ENCODE measurements around the gene DISC1. TPM values are rescaled to one million over a fixed set of nuclear protein-coding genes. Genes with fewer than 3 reads are reported as not detected.

The DISC1 gene
- total RNA-seq, 1 experiment from 2014 or later = 3.3 TPM

DNA sequence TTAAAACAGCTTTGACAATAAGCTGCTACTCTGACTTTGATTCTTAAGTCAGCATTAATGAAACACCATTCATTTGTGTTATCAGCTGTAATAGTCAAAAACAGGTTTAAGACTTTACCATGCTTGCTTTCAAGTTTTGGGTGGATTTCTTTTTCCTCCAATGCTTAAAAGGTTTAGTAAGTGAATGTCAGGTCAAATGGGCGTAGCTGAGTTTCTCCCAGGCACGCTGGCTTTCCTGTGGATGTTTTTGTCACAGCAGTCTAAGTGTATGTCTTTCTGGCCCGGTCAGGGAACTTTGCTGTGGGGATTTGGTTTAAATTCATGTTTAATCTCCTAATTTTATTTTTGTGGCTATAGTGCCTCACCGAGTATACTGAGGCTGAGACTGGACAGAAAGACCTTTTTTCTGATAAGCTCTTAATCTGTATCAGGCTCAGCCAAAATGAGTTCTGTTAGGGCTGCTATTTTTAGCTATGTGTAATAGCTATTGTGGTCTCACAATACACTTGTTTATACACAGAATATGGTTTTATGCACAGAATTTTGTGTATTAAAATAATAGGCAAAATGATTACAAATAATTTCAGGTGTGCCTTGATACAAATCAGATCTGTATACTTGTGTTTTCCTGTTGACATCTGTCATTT is 292.8 kb downstream of the DISC1 start:
- Histone ChIP-seq H3K36me3 (no peaks in the 10 kb centered on the region), H3K4me3 (no peak overlapping the region), H3K4me1 (replicated peaks) (peaks cover 23% of the 10 kb centered on the region), H3K27me3 (replicated peaks) (no peaks in the 10 kb centered on the region), H3K27ac (peak overlapping the region; percentile 2; the same call in 1 of the 2 replicates), H3K9me3 (replicated peaks) (no peaks in the 10 kb centered on the region)
- DNase-seq (ENCODE audit: low read depth in 1 of 2, low spot score in 2 of 2) = no peak

DNA sequence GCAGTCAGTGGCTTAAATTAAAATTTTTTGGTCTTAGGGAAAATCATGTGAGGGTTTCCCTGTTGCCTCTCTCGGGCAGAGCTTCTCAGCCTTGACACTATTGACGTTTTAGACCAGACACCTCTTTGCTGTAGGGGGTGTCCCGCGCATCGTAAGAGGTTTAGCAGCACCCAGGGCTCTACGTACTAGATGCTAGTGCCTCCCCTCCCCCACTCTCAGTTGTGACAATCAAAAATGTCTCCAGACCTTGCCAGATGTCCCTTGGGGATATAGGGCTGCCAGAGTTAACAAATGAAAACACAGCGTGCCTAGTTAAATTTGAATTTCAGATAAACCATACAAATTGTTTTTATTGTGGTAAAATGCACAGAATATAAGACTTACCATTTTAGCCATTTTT is 293.3 kb downstream of the DISC1 start:
- H3K4me3 ChIP-seq = no peak overlapping the region
- H3K36me3 ChIP-seq = no peaks in the 10 kb centered on the region
- H3K4me1 ChIP-seq (replicated peaks) = peaks cover 23% of the 10 kb centered on the region
- H3K27ac ChIP-seq = no peak overlapping the region
- no peaks in the 10 kb centered on the region for H3K9me3 ChIP-seq (replicated peaks)
- DNase-seq (ENCODE audit: low read depth in 1 of 2, low spot score in 2 of 2) = no peak
- H3K27me3 ChIP-seq (replicated peaks) = no peaks in the 10 kb centered on the region

DNA sequence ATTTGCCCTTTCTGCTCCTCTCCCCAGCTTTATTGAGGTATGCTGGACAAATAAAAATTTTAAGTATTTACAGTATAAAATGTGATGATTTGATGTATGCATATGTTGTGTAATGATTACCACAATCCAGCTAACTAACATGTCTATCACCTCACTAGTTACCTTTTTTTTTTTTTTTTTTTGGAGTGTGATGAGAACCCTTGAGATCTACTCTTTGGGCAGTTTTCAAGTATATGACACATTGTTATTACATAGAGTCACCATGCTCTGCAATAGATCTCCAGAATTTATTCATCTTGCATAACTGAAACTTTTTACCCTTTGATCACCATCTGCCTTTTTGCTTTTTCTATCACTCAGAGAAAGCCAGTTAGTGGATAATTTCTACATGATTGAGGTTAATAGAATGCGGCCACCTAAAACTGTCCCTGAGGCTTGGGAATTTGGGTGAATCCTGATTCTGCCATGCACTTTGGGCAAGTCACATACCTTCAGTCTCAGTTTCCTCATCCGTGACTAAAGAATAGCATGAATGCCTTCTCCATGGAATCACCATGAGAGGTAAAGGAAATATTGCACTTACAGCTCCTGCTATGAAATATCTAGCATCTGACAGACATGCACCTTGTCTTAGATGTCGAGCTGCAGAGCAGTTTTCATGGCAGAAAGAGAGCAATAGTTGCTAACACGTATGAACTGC is 295.2 kb downstream of the DISC1 start:
- H3K36me3 ChIP-seq = no peaks in the 10 kb centered on the region
- H3K27me3 ChIP-seq (replicated peaks) = no peaks in the 10 kb centered on the region
- no peak overlapping the region for H3K27ac ChIP-seq
- no peak for DNase-seq (ENCODE audit: low read depth in 1 of 2, low spot score in 2 of 2)
- H3K4me1 ChIP-seq (replicated peaks) = peaks cover 26% of the 10 kb centered on the region
- H3K4me3 ChIP-seq = no peak overlapping the region
- H3K9me3 ChIP-seq (replicated peaks) = no peaks in the 10 kb centered on the region

DNA sequence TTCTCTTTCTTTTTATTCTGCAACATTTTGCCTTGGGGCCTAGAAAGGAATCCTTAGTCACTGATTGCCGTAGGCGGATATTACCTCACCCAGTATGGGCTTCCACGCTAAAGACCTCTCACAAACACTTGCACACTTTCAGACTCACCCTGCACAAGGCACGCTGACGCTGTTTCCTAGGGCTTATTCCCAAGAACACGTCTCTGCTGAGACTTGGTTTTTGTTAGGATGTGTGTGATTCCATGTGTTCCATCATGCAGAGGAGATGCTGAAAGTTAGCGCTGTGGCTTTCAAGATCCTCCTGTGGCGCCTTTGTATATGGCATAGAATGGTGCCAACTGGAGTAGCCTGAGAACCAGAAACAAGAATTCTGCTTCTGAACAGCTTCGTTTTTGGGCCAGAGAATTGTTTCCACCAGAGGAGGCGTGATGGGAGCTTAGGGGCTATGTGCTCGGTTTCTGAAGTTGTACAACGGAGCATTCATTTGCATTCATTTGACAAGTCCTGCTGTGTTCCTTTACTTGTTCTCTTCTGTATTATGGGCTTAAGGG is 297.0 kb downstream of the DISC1 start:
- no peak for DNase-seq (ENCODE audit: low read depth in 1 of 2, low spot score in 2 of 2)
- Histone ChIP-seq H3K27me3 (replicated peaks) (no peaks in the 10 kb centered on the region), H3K27ac (no peak overlapping the region), H3K9me3 (replicated peaks) (no peaks in the 10 kb centered on the region), H3K4me1 (replicated peaks) (peaks cover 18% of the 10 kb centered on the region), H3K4me3 (no peak overlapping the region), H3K36me3 (no peaks in the 10 kb centered on the region)

DNA sequence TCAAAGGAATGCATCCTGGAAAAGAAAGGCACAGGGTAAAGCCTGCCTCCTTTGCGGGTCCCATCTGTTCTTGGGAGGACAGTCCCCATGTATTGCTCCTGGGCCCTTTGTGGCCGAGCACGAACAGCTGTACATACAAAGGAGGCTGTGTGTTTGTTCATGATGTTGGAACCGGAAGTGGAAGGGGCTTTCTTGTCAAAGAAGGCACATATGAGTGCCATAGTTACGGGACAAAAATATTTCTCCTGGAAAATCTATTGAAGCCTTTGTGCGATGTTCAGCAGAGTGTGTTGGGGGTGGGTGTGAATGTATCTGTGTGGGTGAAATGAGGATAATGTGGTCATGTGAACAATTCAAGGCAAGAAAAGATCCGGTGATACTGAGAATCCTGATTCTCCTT is 297.6 kb downstream of the DISC1 start:
- no peaks in the 10 kb centered on the region for H3K9me3 ChIP-seq (replicated peaks)
- H3K4me1 ChIP-seq (replicated peaks) = peaks cover 18% of the 10 kb centered on the region
- H3K27me3 ChIP-seq (replicated peaks) = no peaks in the 10 kb centered on the region
- DNase-seq (ENCODE audit: low read depth in 1 of 2, low spot score in 2 of 2) = no peak
- H3K4me3 ChIP-seq = no peak overlapping the region
- H3K27ac ChIP-seq = no peak overlapping the region
- H3K36me3 ChIP-seq = no peaks in the 10 kb centered on the region

DNA sequence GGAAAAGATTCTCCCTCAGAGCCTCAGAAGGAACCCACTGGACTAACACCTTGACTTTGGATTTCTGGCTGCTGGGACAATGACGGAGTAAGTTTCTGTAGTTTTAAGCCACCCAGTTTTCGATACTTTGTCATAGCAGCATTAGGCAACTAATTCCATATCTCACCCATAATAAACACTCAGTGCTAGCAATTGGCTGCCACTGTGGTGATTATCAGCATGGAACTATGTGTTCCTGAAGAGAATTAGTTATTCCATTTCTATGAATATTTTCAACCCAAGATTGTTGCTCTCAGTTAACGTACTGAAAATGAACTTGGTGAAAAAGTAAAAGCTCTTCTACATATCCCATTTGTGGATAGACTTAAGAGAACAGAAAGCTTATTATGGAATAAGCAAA is 299.3 kb downstream of the DISC1 start:
- H3K9me3 ChIP-seq (replicated peaks) = no peaks in the 10 kb centered on the region
- DNase-seq (ENCODE audit: low read depth in 1 of 2, low spot score in 2 of 2) = no peak
- no peak overlapping the region for H3K27ac ChIP-seq
- H3K4me3 ChIP-seq = no peak overlapping the region
- H3K36me3 ChIP-seq = no peaks in the 10 kb centered on the region
- peaks cover 20% of the 10 kb centered on the region for H3K4me1 ChIP-seq (replicated peaks)
- no peaks in the 10 kb centered on the region for H3K27me3 ChIP-seq (replicated peaks)

DNA sequence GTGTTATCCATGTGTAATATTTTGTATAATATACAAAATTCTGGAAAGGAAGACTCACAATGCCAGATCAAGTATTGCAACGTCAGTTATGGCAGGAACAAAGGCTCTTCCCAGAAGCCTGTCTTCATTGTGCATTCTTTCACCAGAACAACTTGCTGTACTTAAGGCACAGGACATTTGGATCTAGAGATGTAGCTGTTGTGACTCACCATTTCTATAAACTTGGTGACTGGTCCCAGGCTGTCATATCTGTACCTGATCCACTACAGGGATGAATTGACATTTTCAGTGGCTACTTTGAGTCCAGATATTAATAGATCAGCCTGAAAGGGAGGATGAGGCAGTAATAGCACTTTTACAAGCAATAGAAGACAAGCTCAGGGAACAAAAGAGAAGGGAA is 299.8 kb downstream of the DISC1 start:
- H3K4me3 ChIP-seq = no peak overlapping the region
- no peaks in the 10 kb centered on the region for H3K9me3 ChIP-seq (replicated peaks)
- no peak overlapping the region for H3K27ac ChIP-seq
- H3K27me3 ChIP-seq (replicated peaks) = no peaks in the 10 kb centered on the region
- DNase-seq (ENCODE audit: low read depth in 1 of 2, low spot score in 2 of 2) = no peak
- no peaks in the 10 kb centered on the region for H3K36me3 ChIP-seq
- H3K4me1 ChIP-seq (replicated peaks) = peaks cover 20% of the 10 kb centered on the region

DNA sequence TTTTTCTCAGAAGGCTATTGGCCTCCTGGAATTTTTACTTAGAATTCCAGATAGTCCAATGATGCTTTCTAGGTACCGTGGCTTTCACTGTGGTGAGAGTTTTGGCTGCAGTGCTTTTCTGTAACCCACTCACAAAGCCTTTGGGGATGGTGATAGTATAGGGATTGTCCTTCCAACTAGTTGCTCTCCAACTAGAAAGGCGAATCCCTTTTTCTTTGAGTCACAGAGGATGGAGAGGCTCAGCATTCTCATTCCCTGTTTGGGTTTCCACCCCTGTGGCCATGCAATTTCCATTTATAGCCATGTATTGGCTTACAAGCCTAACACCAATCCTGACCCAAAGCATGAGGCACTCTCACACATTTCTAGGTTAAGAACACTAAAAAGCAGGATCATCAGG is 300.3 kb downstream of the DISC1 start:
- Histone ChIP-seq H3K4me3 (no peak overlapping the region), H3K9me3 (replicated peaks) (no peaks in the 10 kb centered on the region), H3K27me3 (replicated peaks) (no peaks in the 10 kb centered on the region), H3K36me3 (no peaks in the 10 kb centered on the region), H3K27ac (no peak overlapping the region), H3K4me1 (replicated peaks) (peaks cover 20% of the 10 kb centered on the region)
- DNase-seq (ENCODE audit: low read depth in 1 of 2, low spot score in 2 of 2) = no peak

DNA sequence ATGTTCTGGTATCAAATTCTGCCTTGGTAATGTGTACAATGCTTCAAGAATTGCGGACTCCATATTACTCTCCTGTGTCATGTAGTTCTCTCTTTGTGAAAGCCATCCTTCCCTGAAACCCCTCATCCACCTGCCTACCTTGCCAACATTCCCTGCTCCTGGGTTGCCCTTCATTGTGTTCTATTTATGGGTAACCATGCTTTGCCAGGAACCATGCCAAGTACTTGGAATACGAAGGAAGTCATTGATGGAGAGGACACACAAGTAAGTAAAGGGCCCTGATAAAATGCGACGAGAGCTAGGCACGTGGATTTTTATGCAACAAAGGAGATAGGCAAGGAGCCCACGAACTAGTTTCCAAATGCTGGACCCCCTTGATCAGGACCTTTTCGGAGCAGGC is 300.8 kb downstream of the DISC1 start:
- Histone ChIP-seq H3K36me3 (no peaks in the 10 kb centered on the region), H3K27ac (no peak overlapping the region), H3K27me3 (replicated peaks) (no peaks in the 10 kb centered on the region), H3K9me3 (replicated peaks) (no peaks in the 10 kb centered on the region), H3K4me1 (replicated peaks) (peaks cover 20% of the 10 kb centered on the region), H3K4me3 (no peak overlapping the region)
- DNase-seq (ENCODE audit: low read depth in 1 of 2, low spot score in 2 of 2) = no peak

DNA sequence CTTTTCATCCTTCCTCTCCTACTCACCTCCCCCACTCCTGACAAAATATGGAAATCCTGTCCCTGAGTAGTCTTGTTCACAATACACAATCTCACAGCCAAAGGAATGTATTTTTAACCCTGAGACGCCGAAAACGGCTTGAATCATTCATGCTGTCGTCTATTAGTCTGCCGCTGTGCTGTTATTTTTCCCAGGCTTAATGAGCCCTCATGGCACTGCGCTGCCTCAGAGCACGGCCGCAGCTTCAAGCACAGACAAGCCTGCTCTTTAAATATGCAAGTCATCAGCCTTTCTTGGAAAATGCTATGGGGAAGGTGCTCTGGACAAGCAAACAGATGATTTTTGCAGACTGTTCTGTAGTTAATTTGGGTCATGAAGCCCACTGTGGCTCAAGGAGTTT is 302.7 kb downstream of the DISC1 start:
- Histone ChIP-seq H3K27ac (peak overlapping the region; percentile 64), H3K4me3 (no peak overlapping the region), H3K4me1 (replicated peaks) (peaks cover 20% of the 10 kb centered on the region), H3K36me3 (no peaks in the 10 kb centered on the region), H3K27me3 (replicated peaks) (no peaks in the 10 kb centered on the region), H3K9me3 (replicated peaks) (no peaks in the 10 kb centered on the region; the same call in 1 of the 2 replicates)
- DNase-seq (ENCODE audit: low read depth in 1 of 2, low spot score in 2 of 2) = peak; percentile 49 to 51

DNA sequence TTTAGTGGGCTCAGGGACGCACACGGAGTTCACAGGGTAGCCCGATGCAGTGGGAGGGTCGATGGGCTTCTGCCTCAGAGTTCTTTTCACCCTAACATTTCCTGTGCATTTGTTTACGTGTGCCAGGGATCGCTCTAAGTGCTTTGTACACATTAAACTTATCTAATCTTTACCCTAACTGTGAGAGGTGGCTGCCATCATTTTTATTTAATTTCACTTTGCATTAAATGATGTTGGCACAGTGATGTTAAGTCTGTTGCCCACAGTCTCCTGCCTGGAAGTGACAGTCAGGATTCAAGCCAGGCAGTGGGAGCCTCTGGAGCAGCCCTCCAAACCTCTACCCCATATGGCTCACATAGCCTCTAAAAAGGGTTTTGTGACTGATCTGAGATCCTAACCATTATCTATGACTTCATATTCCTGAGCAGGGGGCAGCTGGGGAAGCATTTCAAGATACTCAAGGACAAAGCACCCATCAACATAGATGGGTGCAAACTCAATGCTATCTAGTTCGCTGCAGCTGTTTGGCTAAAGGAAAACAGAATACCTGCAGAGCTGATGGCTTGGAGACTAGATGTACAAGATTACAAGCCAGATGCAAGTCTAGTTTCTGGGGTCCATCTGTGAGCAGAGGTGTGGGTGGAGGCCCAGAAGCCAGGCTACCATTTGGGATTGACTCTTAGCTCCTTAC is 303.8 kb downstream of the DISC1 start:
- DNase-seq (ENCODE audit: low read depth in 1 of 2, low spot score in 2 of 2) = no peak
- peaks cover 25% of the 10 kb centered on the region for H3K4me1 ChIP-seq (replicated peaks)
- H3K27me3 ChIP-seq (replicated peaks) = no peaks in the 10 kb centered on the region
- no peaks in the 10 kb centered on the region; the same call in 1 of the 2 replicates for H3K9me3 ChIP-seq (replicated peaks)
- no peak overlapping the region for H3K27ac ChIP-seq
- no peaks in the 10 kb centered on the region for H3K36me3 ChIP-seq
- H3K4me3 ChIP-seq = no peak overlapping the region

DNA sequence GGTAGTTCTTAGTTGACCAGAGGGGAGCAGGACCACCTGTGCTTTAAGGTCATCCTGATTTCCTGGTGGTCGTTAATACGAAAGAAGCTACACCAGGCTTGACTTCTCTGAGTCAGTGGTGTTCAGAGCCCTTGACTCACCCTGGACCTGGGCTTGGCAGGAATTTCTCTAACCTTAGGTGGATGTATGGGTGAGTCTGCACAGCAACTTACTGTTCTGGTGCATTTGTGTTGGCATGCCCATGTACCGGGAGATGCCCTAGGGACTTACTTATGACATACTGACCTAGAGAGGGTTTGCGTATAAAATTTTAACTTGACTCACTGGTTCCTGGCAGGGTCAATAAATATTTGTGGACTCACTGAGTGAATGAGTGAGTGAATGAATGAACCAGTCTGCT is 304.6 kb downstream of the DISC1 start:
- Histone ChIP-seq H3K36me3 (no peaks in the 10 kb centered on the region), H3K4me1 (replicated peaks) (peaks cover 25% of the 10 kb centered on the region), H3K9me3 (replicated peaks) (no peaks in the 10 kb centered on the region; the same call in 1 of the 2 replicates), H3K4me3 (no peak overlapping the region), H3K27ac (no peak overlapping the region), H3K27me3 (replicated peaks) (no peaks in the 10 kb centered on the region)
- DNase-seq (ENCODE audit: low read depth in 1 of 2, low spot score in 2 of 2) = no peak

DNA sequence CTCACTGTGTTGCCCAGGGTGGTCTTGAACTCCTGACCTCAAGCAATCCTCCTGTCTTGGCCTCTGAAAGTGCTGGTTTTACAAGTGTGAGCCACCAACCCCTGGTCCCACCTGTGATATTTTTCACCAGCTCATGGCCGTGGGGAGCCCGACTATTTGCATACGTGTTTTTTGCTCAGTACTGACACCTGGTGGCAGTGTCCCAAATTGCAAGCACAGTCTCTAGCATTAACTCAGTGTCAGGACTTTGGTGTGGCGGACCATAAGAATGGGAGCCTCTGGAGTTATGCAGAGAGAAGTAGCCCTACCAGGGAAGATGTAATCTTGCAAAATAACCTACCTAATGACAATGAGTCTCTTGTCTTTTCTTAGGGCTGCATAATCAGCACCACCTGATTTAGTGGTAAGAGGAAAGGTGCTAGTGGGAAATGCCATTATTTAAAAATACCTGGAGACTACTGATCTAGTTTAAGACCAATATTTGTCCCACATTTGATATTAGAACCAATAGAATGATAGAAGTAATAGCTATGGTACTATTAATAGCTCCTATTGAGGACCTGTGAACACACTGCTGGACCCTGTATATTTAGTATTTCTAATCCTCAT is 305.4 kb downstream of the DISC1 start:
- Histone ChIP-seq H3K4me1 (replicated peaks) (peaks cover 22% of the 10 kb centered on the region), H3K27ac (no peak overlapping the region), H3K27me3 (replicated peaks) (no peaks in the 10 kb centered on the region), H3K9me3 (replicated peaks) (no peaks in the 10 kb centered on the region; the same call in 1 of the 2 replicates), H3K36me3 (no peaks in the 10 kb centered on the region), H3K4me3 (no peak overlapping the region)
- no peak for DNase-seq (ENCODE audit: low read depth in 1 of 2, low spot score in 2 of 2)
